K562 (cell line): ENCODE results near the gene VAC14. TPM values are rescaled to one million over a fixed set of nuclear protein-coding genes. Genes with fewer than 3 reads are reported as not detected.

ENCODE experiments used
- ATAC-seq: fragments of 200-7000 bp; cut with Tn5 transposase; 3 replicates; pipeline ENCODE4 v1.9.1; 2020; ENCODE audit warnings: moderate library complexity
- BruUV-seq: library from RNA; stranded (reverse); fragments of 400-500 nt; replicated peaks from 2 replicates; lab custom pipeline; 2021; lab: Mats Ljungman, UMichigan
- CTCF ChIA-PET: fragments of 300-600 bp; formaldehyde crosslinking; extraction: SDS; loops from one replicate; lab custom pipeline; 2021; ENCODE audit warnings: low intra/inter-chr PET ratio; lab: Yijun Ruan, JAX
- POLR2A ChIA-PET: fragments of 300-600, 350-650 bp; sonication (Branson Sonifier 250); formaldehyde crosslinking; extraction: SDS; loops from one replicate; lab custom pipeline; 2021; ENCODE audit warnings: antibody characterized with exemption, inconsistent platforms; lab: Yijun Ruan, JAX
- DNase-seq, 4 experiments: peaks; one replicate each; pipeline versions ENCODE4 v3.0.0 to v3.0.0-alpha.2; 2011 to 2018; ENCODE audit warnings: low spot score in 3 of 4, mixed read lengths in 3 of 4; ENCODE audit errors: extremely low read depth in 1 of 4
- FAIRE-seq: peaks from 2 replicates; lab custom pipeline; 2011; peaks lifted over from hg19 to GRCh38; lab: Jason Lieb, UNC
- H2AFZ ChIP-seq: 2 replicates; pipeline ENCODE4 v1.6.0; 2011; ENCODE audit warnings: low read depth, low read length, control low read depth, inconsistent platforms
- H3K27ac ChIP-seq: fragments of 200-600 bp; 3 replicates; pipeline ENCODE4 v1.8.0; 2011; ENCODE audit warnings: low read depth, mild to moderate bottlenecking, control low read depth, inconsistent platforms, low read length, moderate library complexity, mixed read lengths; ENCODE audit errors: extremely low read depth
- H3K27me3 ChIP-seq, 2 experiments: fragments of 300-600 bp in 1 of 2; 2 replicates in 1 of 2; 3 replicates in 1 of 2; pipeline versions ENCODE4 v1.6.0 to v1.8.0; 2011; ENCODE audit warnings: inconsistent platforms in 2 of 2, low read length in 2 of 2, mild to moderate bottlenecking in 1 of 2, mixed read lengths in 1 of 2, moderate library complexity in 1 of 2; ENCODE audit not compliant: control insufficient read depth in 2 of 2, insufficient read depth in 2 of 2
- H3K36me3 ChIP-seq: fragments of 300-600 bp; 3 replicates; pipeline ENCODE4 v1.8.0; 2011; ENCODE audit warnings: mild to moderate bottlenecking, low read length, inconsistent platforms; ENCODE audit not compliant: control insufficient read depth, insufficient read depth
- H3K4me1 ChIP-seq, 2 experiments: fragments of 200-600 bp in 1 of 2; replicated peaks in 1 of 2; 2 replicates in 1 of 2; 3 replicates in 1 of 2; pipeline versions ENCODE4 v1.5.1 to v1.8.0; 2011; ENCODE audit warnings: inconsistent platforms in 2 of 2, low read length in 2 of 2, mild to moderate bottlenecking in 1 of 2, mixed read lengths in 1 of 2, moderate library complexity in 1 of 2; ENCODE audit not compliant: control insufficient read depth in 2 of 2, insufficient read depth in 2 of 2
- H3K4me2 ChIP-seq: 2 replicates; pipeline ENCODE4 v1.6.1; 2011; ENCODE audit warnings: low read length, control low read depth, inconsistent platforms, mixed read lengths; ENCODE audit not compliant: insufficient read depth
- H3K4me3 ChIP-seq: fragments of 200-600 bp; sonication (generic), shearing (Covaris generic); 2 replicates; pipeline ENCODE4 v1.5.1; 2016; ENCODE audit warnings: control low read depth, inconsistent platforms
- H3K79me2 ChIP-seq: fragments of 200-600 bp; 3 replicates; pipeline ENCODE4 v1.8.0; 2011; ENCODE audit warnings: low read length, inconsistent platforms; ENCODE audit not compliant: control insufficient read depth, insufficient read depth
- H3K9ac ChIP-seq, 2 experiments: 2 replicates each; pipeline versions ENCODE4 v1.6.0 to v1.6.1; 2011; ENCODE audit warnings: low read depth in 2 of 2, low read length in 2 of 2, control low read depth in 1 of 2, inconsistent platforms in 1 of 2, mild to moderate bottlenecking in 1 of 2, mixed read lengths in 1 of 2; ENCODE audit not compliant: insufficient read depth in 1 of 2
- H3K9me1 ChIP-seq: one replicate; pipeline ENCODE4 v1.6.0; 2011; ENCODE audit warnings: inconsistent platforms, mild to moderate bottlenecking, low read length, moderate library complexity; ENCODE audit not compliant: control insufficient read depth, insufficient read depth
- H3K9me3 ChIP-seq: replicated peaks from 2 replicates; pipeline ENCODE4 v1.5.1; 2011; ENCODE audit warnings: low read depth, low read length, inconsistent platforms; ENCODE audit not compliant: control insufficient read depth, insufficient read depth
- H4K20me1 ChIP-seq: replicated peaks from 2 replicates; pipeline ENCODE4 v1.6.1; 2011; ENCODE audit warnings: low read length, inconsistent platforms, mixed read lengths; ENCODE audit not compliant: control insufficient read depth, insufficient read depth
- ARID2 ChIP-seq: fragments of 450-650 bp; IDR thresholded peaks from 2 replicates; pipeline ENCODE4 v1.6.1; 2017; ENCODE audit warnings: antibody characterized with exemption, mild to moderate bottlenecking
- ZNF133 ChIP-seq: fragments of 250-450 bp; sonication (Bioruptor Pico); IDR thresholded peaks from 2 replicates; pipeline ENCODE4 v1.4.0; 2020; ENCODE audit warnings: mild to moderate bottlenecking
- ZNF23 ChIP-seq: fragments of 250-450 bp; sonication (Bioruptor Pico); IDR thresholded peaks from 2 replicates; pipeline ENCODE4 v1.4.0; 2020; ENCODE audit warnings: mild to moderate bottlenecking
- WGBS: fragments of 100-300 bp; shearing (Covaris generic); methylation state at CpG from one replicate; pipeline ENCODE4 v1.1.6; 2016; ENCODE audit warnings: low coverage, mixed read lengths; ENCODE audit not compliant: insufficient coverage; ENCODE audit errors: missing lambda C conversion rate; 5-methylcytosine and 5-hydroxymethylcytosine counted together
- in situ Hi-C: fragments of 300-500 bp; cut with MboI; formaldehyde crosslinking; loops from 4 replicates; pipeline ENCODE4 v1.15.0; 2018; ENCODE audit warnings: inconsistent platforms, mixed read lengths
- intact Hi-C: fragments of 100-400 bp; cut with micrococcal nuclease; formaldehyde crosslinking; loops from 2 replicates; pipeline ENCODE4 v1.14.2; 2022
- polyA plus RNA-seq, 8 experiments: library from polyadenylated mRNA; depleted of rRNA in 4 of 8; stranded (reverse) in 5 of 8; unstranded in 3 of 8; fragments of >200 nt; fragmentation: Nextera tagmentation in 2 of 8; fragmentation: Illumina TruSeq in 1 of 8; extraction: Ambion mirVana in 2 of 8; extraction: Trizol in 1 of 8; gene quantifications; 2 replicates each; pipeline versions ENCODE4 v1.2.1 to v1.2.3, GENCODE V29; 2011 to 2014; ENCODE audit warnings: inconsistent platforms in 1 of 8, missing spikeins in 1 of 8
- total RNA-seq, 7 experiments: library from RNA; depleted of rRNA in 6 of 7; stranded (reverse); fragments of >200 nt in 6 of 7; fragmentation: Illumina TruSeq in 2 of 7; extraction: Trizol in 2 of 7; gene quantifications; 2 replicates each; pipeline versions ENCODE4 v1.2.1 to v1.2.3, GENCODE V29; 2011 to 2021; ENCODE audit warnings: low replicate concordance in 1 of 7

Gene VAC14
- total and polyA plus RNA-seq, 9 of the 15 experiments (the other 6 are each of a cell fraction or from before 2014, with no cell fraction given) = 1.3 to 41.6 (median 26.6) TPM

DNA sequence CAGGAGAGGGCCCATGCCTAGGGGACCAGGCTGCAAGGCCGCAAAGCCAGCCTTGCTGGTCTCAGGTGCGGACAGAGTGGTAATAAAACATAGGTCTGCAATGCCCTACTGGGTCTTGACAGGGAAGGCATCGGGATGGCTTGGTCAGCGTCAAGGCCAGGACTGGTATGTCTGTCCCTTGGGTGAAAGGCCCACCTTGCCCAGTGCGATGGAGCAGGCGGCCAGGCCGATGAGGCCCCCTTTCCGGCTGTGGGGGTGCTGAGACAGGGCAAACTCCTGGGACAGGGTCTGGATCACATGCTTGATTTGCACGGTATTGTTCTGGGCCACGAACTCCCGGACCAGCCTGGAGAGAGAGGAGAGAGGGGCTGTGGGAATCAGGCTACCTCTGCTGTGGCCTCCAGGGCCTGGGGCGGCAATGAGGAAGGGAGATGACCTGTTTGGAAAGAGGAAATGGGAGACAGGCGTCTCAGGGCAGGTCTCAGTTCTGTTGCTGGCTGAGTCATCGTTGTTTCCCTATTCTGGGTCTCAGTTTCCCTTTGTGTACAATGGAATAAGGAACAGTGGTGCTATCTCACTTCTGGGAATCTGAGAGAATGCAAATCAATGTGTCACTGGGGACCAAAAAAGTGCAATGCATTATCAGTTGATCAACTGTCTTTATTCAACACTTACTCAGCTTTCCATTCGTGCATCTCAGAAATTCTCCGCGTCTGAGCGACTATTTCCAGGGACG, 14.8 kb downstream of the VAC14 start:
- Histone ChIP-seq H3K4me3 (no peak overlapping the region), H3K4me1 (peaks cover 0 to 4% of the 10 kb centered on the region in 2 experiments; a peak in 1 of 5 replicates), H3K79me2 (no peaks in the 10 kb centered on the region; the same call in 2 of the 3 replicates), H3K9me1 (peaks cover 2% of the 10 kb centered on the region), H4K20me1 (peaks cover 6% of the 10 kb centered on the region), H3K36me3 (peaks cover 73% of the 10 kb centered on the region; the same call in 2 of the 3 replicates), H2AFZ (no peak overlapping the region), H3K27ac (no peak overlapping the region), H3K4me2 (no peak overlapping the region), H3K9me3 (peaks cover 3% of the 10 kb centered on the region; the same call in 1 of the 2 replicates), H3K27me3 (no peaks in the 10 kb centered on the region), H3K9ac (no peak overlapping the region; a peak in 1 of 4 replicates)
- intact Hi-C loops (no loop called here), in situ Hi-C loops (no loop called here)
- ATAC-seq = no peak
- ChIA-PET POLR2A (interaction anchor here (1.1 kb wide), 1 partner anchor 10 kb away, joined by 3 read pairs; no protein-coding TSS in a partner anchor), CTCF (no interaction called here)
- TF ChIP-seq ZNF133 (CRISPR knock-in tag) = no peak
- no peak for TF ChIP-seq ARID2
- TF ChIP-seq ZNF23 (CRISPR knock-in tag) = no peak
- no peak for FAIRE-seq
- 90% methylated on average over 19 of the region's 19 CpGs for WGBS
- BruUV-seq = no TSS peak
- DNase-seq = no peak
